SK-N-SH (cell line): ENCODE measurements around the gene ARHGEF40. TPM values are rescaled to one million over a fixed set of nuclear protein-coding genes. Genes with fewer than 3 reads are reported as not detected.

Experiments
- CTCF ChIA-PET: fragments of 300-600, 350-600 bp; formaldehyde crosslinking; extraction: SDS; loops from one replicate; lab custom pipeline; 2021; lab: Yijun Ruan, JAX
- POLR2A ChIA-PET: fragments of 350-600 bp; sonication (Branson Sonifier 250); formaldehyde crosslinking; extraction: SDS; loops from one replicate; lab custom pipeline; 2020; ENCODE audit warnings: antibody characterized with exemption, inconsistent platforms; lab: Yijun Ruan, JAX
- DNase-seq: peaks from one replicate; pipeline ENCODE4 v3.0.0; 2012
- H2AFZ ChIP-seq: fragments of 200-600 bp; sonication (generic); 2 replicates; pipeline ENCODE4 v1.8.1; 2016; ENCODE audit warnings: antibody characterized with exemption, mild to moderate bottlenecking, low read depth
- H3F3A ChIP-seq: fragments of 200-600 bp; sonication (generic); replicated peaks from 2 replicates; pipeline ENCODE3; 2016; ENCODE audit warnings: antibody characterized with exemption, mild to moderate bottlenecking; ENCODE audit not compliant: insufficient read depth
- H3K27ac ChIP-seq, 2 experiments: fragments of 200-500 bp in 1 of 2; fragments of 200-600 bp in 1 of 2; sonication (Bioruptor generic) in 1 of 2; sonication (generic), shearing (Covaris generic) in 1 of 2; 2 replicates each; pipeline versions ENCODE4 v1.5.1 to v1.6.1; 2014 to 2016; ENCODE audit warnings: low read depth in 2 of 2, inconsistent platforms in 1 of 2, low read length in 1 of 2, mild to moderate bottlenecking in 1 of 2, mixed read lengths in 1 of 2
- H3K27me3 ChIP-seq: fragments of 200-600 bp; sonication (generic), shearing (Covaris generic); 2 replicates; pipeline ENCODE4 v1.6.1; 2016; ENCODE audit warnings: mixed run types; ENCODE audit not compliant: insufficient read depth
- H3K36me3 ChIP-seq, 2 experiments: fragments of 200-500 bp in 1 of 2; fragments of 200-600 bp in 1 of 2; sonication (Bioruptor generic) in 1 of 2; sonication (generic) in 1 of 2; replicated peaks in 1 of 2; 2 replicates each; pipeline versions ENCODE3 to v1.5.1; 2014 to 2016; ENCODE audit warnings: low read length in 1 of 2, mild to moderate bottlenecking in 1 of 2; ENCODE audit not compliant: insufficient read depth in 2 of 2, control insufficient read depth in 1 of 2
- H3K4me1 ChIP-seq, 2 experiments: fragments of 200-500 bp in 1 of 2; fragments of 200-600 bp in 1 of 2; sonication (Bioruptor generic) in 1 of 2; sonication (generic), shearing (Covaris generic) in 1 of 2; 2 replicates each; pipeline versions ENCODE4 v1.5.1 to v1.6.1; 2014 to 2016; ENCODE audit warnings: low read depth in 1 of 2, low read length in 1 of 2, mixed run types in 1 of 2; ENCODE audit not compliant: insufficient read depth in 2 of 2, control insufficient read depth in 1 of 2
- H3K4me2 ChIP-seq: fragments of 200-600 bp; sonication (generic), shearing (Covaris generic); 2 replicates; pipeline ENCODE4 v1.6.1; 2017; ENCODE audit warnings: mixed run types
- H3K4me3 ChIP-seq, 2 experiments: fragments of 200-500 bp in 1 of 2; fragments of 200-600 bp in 1 of 2; sonication (Bioruptor generic) in 1 of 2; sonication (generic), shearing (Covaris generic) in 1 of 2; 2 replicates each; pipeline versions ENCODE4 v1.5.1 to v1.8.1; 2014 to 2016; ENCODE audit warnings: low read depth in 2 of 2, inconsistent platforms in 1 of 2, low read length in 1 of 2, mild to moderate bottlenecking in 1 of 2, mixed read lengths in 1 of 2, moderate library complexity in 1 of 2
- H3K79me2 ChIP-seq: fragments of 200-600 bp; sonication (generic); 2 replicates; pipeline ENCODE4 v1.8.1; 2017; ENCODE audit warnings: mild to moderate bottlenecking; ENCODE audit not compliant: insufficient read depth
- H3K9ac ChIP-seq: fragments of 200-600 bp; sonication (generic); 2 replicates; pipeline ENCODE4 v1.6.1; 2017; ENCODE audit warnings: mixed run types
- H3K9me2 ChIP-seq: fragments of 200-600 bp; sonication (generic); 2 replicates; pipeline ENCODE4 v1.6.1; 2017; ENCODE audit warnings: mixed run types
- H3K9me3 ChIP-seq: fragments of 200-600 bp; sonication (generic); 2 replicates; pipeline ENCODE4 v1.6.1; 2017; ENCODE audit warnings: mixed run types, mild to moderate bottlenecking, moderate library complexity
- H4K20me1 ChIP-seq: fragments of 200-600 bp; sonication (generic); 2 replicates; pipeline ENCODE4 v1.6.1; 2017; ENCODE audit warnings: mild to moderate bottlenecking, mixed run types; ENCODE audit not compliant: insufficient read depth
- MXI1 ChIP-seq: IDR thresholded peaks from 2 replicates; pipeline ENCODE4 v1.6.1; 2012; ENCODE audit warnings: mild to moderate bottlenecking, low read depth, low read length, improper control_type of control experiment
- POLR2AphosphoS5 ChIP-seq: IDR thresholded peaks from 2 replicates; pipeline ENCODE4 v1.6.1; 2012; ENCODE audit warnings: low read depth, low read length
- RAD21 ChIP-seq: IDR thresholded peaks from 2 replicates; pipeline ENCODE4 v1.6.1; 2012; ENCODE audit warnings: mild to moderate bottlenecking, low read length
- SIN3A ChIP-seq: IDR thresholded peaks from 2 replicates; pipeline ENCODE4 v1.6.1; 2012; ENCODE audit warnings: low read depth, mild to moderate bottlenecking, low read length, moderate library complexity, borderline replicate concordance
- SMC3 ChIP-seq: IDR thresholded peaks from 2 replicates; pipeline ENCODE4 v1.6.1; 2012; ENCODE audit warnings: low read depth, low read length, improper control_type of control experiment
- YY1 ChIP-seq: IDR thresholded peaks from 2 replicates; pipeline ENCODE4 v1.4.0; 2012; ENCODE audit warnings: low read depth, mild to moderate bottlenecking
- WGBS: methylation state at CpG from one replicate; pipeline ENCODE4 v1.1.6; 2017; ENCODE audit warnings: low lambda C conversion rate; 5-methylcytosine and 5-hydroxymethylcytosine counted together
- polyA plus RNA-seq, 3 experiments: library from polyadenylated mRNA; depleted of rRNA; stranded (reverse); fragments of >200 nt; gene quantifications; 2 replicates each; pipeline ENCODE4 v1.2.3, GENCODE V29; 2012
- TF ChIP-seq, protein P1 (sequence below): IDR thresholded peaks from 2 replicates; pipeline ENCODE4 v1.4.0; 2012; ENCODE audit warnings: low read depth, borderline replicate concordance
- TF ChIP-seq, protein P2 (sequence below): fragments of 200-600 bp; sonication (generic); IDR thresholded peaks from 2 replicates; pipeline ENCODE4 v1.6.1; 2017; ENCODE audit warnings: antibody characterized with exemption, mild to moderate bottlenecking, moderate library complexity
- TF ChIP-seq, protein P3 (sequence below): fragments of 150-350 bp; IDR thresholded peaks from 2 replicates; pipeline ENCODE4 v1.6.1; 2017; ENCODE audit warnings: antibody characterized with exemption, low read length, low read depth, borderline replicate concordance

The ARHGEF40 gene
- polyA plus RNA-seq, 1 of the 3 experiments (the other 2 are of a cell fraction) = 58.8 TPM

DNA sequence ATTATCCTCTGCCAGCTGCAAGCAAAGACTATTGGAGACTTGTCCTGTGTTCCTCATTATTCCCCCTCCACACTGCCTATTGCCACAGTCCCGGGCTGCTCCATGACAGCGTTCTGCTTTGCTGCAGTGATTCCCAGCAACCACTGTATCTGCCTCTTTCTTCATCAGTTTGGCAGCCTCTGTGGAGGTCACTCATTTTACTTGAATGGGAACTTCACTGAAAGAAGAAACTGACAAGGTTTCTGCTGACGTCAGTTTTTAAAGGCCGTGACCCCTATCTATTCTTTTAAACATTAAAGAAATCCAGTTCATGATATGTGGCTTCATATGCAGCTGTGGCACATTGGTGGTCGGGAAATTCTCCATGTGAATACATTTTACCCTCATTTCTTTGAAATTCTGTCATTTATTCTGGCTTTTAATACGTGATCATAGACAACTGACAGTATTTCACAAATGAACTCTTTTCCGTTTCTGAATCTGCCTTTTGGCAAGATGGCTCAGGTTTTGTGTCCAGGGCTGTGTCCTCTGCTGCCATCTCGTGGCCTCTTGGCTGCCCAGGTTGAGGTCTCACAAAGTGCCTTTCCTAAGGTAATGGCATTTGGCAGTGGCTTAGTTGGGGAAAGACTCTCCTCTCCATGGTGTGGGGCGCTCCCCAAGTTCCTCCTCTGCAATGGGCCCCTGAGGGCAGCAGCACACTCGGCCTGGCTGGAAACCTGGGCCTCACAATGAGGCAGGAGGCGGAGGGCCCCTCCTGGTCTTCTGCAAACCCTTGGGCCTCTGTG is 36.6 kb downstream of the ARHGEF40 start:
- no peaks in the 10 kb centered on the region for H3K9me2 ChIP-seq
- 36% methylated on average over 11 of the region's 11 CpGs for WGBS
- peak overlapping the region in 1 of 2 experiments; percentile 39; a peak in 1 of 4 replicates for H3K4me3 ChIP-seq
- CTCF ChIA-PET = interaction anchor here (0.6 to 20.5 kb wide), 13 partner anchors 9 to 136 kb away, joined by 3 to 555 read pairs (median 4); partner anchors contain the start of genes ARHGEF40 and NDRG2
- TF ChIP-seq MXI1 (peak; percentile 30; the same call in 1 of the 2 replicates), RAD21 (peak; percentile 85), YY1 (peak; percentile 64; the same call in 1 of the 2 replicates), SMC3 (peak; percentile 89), POLR2AphosphoS5 (no peak)
- TF ChIP-seq, protein P1, sequence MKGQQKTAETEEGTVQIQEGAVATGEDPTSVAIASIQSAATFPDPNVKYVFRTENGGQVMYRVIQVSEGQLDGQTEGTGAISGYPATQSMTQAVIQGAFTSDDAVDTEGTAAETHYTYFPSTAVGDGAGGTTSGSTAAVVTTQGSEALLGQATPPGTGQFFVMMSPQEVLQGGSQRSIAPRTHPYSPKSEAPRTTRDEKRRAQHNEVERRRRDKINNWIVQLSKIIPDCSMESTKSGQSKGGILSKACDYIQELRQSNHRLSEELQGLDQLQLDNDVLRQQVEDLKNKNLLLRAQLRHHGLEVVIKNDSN = no peak
- TF ChIP-seq, protein P2, sequence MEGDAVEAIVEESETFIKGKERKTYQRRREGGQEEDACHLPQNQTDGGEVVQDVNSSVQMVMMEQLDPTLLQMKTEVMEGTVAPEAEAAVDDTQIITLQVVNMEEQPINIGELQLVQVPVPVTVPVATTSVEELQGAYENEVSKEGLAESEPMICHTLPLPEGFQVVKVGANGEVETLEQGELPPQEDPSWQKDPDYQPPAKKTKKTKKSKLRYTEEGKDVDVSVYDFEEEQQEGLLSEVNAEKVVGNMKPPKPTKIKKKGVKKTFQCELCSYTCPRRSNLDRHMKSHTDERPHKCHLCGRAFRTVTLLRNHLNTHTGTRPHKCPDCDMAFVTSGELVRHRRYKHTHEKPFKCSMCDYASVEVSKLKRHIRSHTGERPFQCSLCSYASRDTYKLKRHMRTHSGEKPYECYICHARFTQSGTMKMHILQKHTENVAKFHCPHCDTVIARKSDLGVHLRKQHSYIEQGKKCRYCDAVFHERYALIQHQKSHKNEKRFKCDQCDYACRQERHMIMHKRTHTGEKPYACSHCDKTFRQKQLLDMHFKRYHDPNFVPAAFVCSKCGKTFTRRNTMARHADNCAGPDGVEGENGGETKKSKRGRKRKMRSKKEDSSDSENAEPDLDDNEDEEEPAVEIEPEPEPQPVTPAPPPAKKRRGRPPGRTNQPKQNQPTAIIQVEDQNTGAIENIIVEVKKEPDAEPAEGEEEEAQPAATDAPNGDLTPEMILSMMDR = peak; percentile 95
- peak; percentile 71 for DNase-seq
- H2AFZ ChIP-seq = peak overlapping the region; percentile 85
- H3K9ac ChIP-seq = no peak overlapping the region
- H4K20me1 ChIP-seq = no peaks in the 10 kb centered on the region
- peak overlapping the region; percentile 9; the same call in 1 of the 2 replicates for H3K4me2 ChIP-seq
- no peaks in the 10 kb centered on the region for H3K36me3 ChIP-seq
- POLR2A ChIA-PET = no interaction called here
- no peaks in the 10 kb centered on the region for H3K79me2 ChIP-seq
- H3K9me3 ChIP-seq = no peaks in the 10 kb centered on the region
- peaks cover 10 to 29% of the 10 kb centered on the region in 2 experiments for H3K4me1 ChIP-seq
- no peaks in the 10 kb centered on the region for H3K27me3 ChIP-seq
- peaks cover 10% of the 10 kb centered on the region for H3F3A ChIP-seq
- peak overlapping the region in 1 of 2 experiments; percentile 40; a peak in 2 of 4 replicates for H3K27ac ChIP-seq

DNA sequence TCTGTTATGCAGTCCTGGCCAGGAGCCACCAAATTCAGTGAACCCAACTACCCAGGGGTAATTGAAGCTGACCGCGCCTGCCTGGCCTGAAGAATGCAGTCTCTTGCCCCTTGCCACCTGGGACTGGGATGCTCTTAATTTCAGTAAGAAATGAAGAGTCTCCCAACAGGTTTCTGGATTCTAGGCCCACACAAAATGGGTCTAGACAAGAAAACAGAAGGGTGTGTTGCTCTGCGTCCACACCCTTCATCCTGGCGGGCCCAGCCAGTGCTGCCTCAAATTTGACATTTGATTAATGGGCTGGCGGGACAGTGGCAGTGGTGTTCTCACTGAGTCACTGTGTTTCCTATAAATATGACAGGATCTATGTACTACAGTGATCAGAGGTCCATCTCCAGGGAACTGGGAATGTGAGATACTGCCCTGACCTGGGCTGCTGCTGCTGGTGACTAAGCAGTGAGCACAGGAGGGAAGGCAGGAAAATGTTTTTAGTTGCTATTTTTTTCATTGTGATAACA is 37.2 kb downstream of the ARHGEF40 start:
- no peaks in the 10 kb centered on the region for H3K9me2 ChIP-seq
- no peaks in the 10 kb centered on the region for H4K20me1 ChIP-seq
- ChIA-PET CTCF (interaction anchor here (0.6 to 20.5 kb wide), 11 partner anchors 13 to 137 kb away, joined by 3 to 555 read pairs (median 4); partner anchors contain the start of genes ARHGEF40 and NDRG2), POLR2A (no interaction called here)
- H3K36me3 ChIP-seq = no peaks in the 10 kb centered on the region
- DNase-seq = no peak
- H2AFZ ChIP-seq = peak overlapping the region; percentile 85
- TF ChIP-seq, protein P3, sequence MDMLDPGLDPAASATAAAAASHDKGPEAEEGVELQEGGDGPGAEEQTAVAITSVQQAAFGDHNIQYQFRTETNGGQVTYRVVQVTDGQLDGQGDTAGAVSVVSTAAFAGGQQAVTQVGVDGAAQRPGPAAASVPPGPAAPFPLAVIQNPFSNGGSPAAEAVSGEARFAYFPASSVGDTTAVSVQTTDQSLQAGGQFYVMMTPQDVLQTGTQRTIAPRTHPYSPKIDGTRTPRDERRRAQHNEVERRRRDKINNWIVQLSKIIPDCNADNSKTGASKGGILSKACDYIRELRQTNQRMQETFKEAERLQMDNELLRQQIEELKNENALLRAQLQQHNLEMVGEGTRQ = no peak
- no peak for TF ChIP-seq SIN3A
- TF ChIP-seq, protein P2 = no peak
- H3K9me3 ChIP-seq = no peaks in the 10 kb centered on the region
- no peaks in the 10 kb centered on the region for H3K27me3 ChIP-seq
- H3K79me2 ChIP-seq = no peaks in the 10 kb centered on the region
- H3F3A ChIP-seq = peaks cover 10% of the 10 kb centered on the region
- peaks cover 10 to 27% of the 10 kb centered on the region in 2 experiments for H3K4me1 ChIP-seq
- 53% methylated on average over 4 of the region's 5 CpGs for WGBS
- H3K4me3 ChIP-seq = no peak overlapping the region
- peak overlapping the region in 1 of 2 experiments; percentile 19; a peak in 2 of 4 replicates for H3K27ac ChIP-seq
- H3K9ac ChIP-seq = no peak overlapping the region
- H3K4me2 ChIP-seq = no peak overlapping the region
